WERI-Rb-1 (cell line): Measurements from ENCODE around the gene DRD2.

Experiments
- DNase-seq: peaks from one replicate; pipeline ENCODE4 v3.0.0-alpha.2; 2020
- H3K27ac ChIP-seq: fragments of 250-450 bp; sonication (Bioruptor Pico); 2 replicates; pipeline ENCODE4 v1.5.1; 2020; ENCODE audit warnings: mild to moderate bottlenecking, moderate library complexity
- H3K27me3 ChIP-seq: fragments of 250-450 bp; sonication (Bioruptor Pico); 2 replicates; pipeline ENCODE4 v1.5.1; 2021; ENCODE audit warnings: mild to moderate bottlenecking, low read depth, moderate library complexity; ENCODE audit not compliant: insufficient read depth, severe bottlenecking
- H3K36me3 ChIP-seq: fragments of 250-450 bp; sonication (Bioruptor Pico); 2 replicates; pipeline ENCODE4 v1.5.1; 2020; ENCODE audit warnings: mild to moderate bottlenecking, moderate library complexity
- H3K4me3 ChIP-seq: 2 replicates; pipeline ENCODE4 v1.5.1; 2011; ENCODE audit warnings: low read depth, mild to moderate bottlenecking, control low read depth, low read length
- H3K9me3 ChIP-seq: fragments of 250-450 bp; sonication (Bioruptor Pico); 2 replicates; pipeline ENCODE4 v1.5.1; 2021; ENCODE audit warnings: mild to moderate bottlenecking, moderate library complexity; ENCODE audit not compliant: severe bottlenecking
- TF ChIP-seq, protein P1 (sequence below): IDR thresholded peaks from 2 replicates; pipeline ENCODE4 v1.5.1; 2011; ENCODE audit warnings: low read depth, mild to moderate bottlenecking, control low read depth, inconsistent platforms, low read length

DRD2 gene

DNA sequence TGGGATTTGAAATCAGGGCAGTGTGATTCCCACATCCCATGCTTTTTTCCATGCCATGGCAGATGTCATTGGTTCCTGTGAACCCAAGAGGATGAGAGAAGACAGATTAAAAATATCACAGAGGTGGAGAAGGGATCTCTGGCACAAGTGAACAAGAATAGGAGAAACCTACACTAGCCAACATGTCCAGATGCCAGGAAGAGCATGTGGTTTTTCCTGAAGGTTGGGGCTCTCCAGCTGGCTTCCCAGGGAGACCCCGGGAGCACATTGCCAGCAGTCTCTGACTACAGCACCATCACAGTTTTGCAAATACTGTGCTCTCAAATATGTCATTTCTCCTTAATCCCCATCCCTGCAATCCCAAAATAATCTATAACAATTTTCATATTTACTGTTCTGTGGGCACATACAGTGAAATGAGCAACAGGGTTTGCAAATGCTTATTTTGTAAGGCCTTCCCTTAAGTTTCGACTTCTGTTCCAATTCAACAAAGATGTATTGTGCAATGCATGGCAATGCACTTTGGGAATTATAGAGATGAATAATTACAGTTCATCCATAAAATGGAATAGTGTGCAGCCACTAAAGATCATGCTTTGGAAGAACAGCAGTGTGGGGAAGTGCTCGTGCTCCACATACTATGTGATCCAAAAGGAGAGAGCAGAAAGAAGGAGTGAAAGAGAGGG is 82.8 kb downstream of the DRD2 start:
- Histone ChIP-seq H3K27ac (no peak overlapping the region), H3K9me3 (no peaks in the 10 kb centered on the region), H3K27me3 (peaks cover 19% of the 10 kb centered on the region), H3K36me3 (no peaks in the 10 kb centered on the region), H3K4me3 (no peak overlapping the region)
- TF ChIP-seq, protein P1, sequence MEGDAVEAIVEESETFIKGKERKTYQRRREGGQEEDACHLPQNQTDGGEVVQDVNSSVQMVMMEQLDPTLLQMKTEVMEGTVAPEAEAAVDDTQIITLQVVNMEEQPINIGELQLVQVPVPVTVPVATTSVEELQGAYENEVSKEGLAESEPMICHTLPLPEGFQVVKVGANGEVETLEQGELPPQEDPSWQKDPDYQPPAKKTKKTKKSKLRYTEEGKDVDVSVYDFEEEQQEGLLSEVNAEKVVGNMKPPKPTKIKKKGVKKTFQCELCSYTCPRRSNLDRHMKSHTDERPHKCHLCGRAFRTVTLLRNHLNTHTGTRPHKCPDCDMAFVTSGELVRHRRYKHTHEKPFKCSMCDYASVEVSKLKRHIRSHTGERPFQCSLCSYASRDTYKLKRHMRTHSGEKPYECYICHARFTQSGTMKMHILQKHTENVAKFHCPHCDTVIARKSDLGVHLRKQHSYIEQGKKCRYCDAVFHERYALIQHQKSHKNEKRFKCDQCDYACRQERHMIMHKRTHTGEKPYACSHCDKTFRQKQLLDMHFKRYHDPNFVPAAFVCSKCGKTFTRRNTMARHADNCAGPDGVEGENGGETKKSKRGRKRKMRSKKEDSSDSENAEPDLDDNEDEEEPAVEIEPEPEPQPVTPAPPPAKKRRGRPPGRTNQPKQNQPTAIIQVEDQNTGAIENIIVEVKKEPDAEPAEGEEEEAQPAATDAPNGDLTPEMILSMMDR, result no peak
- DNase-seq, result no peak

DNA sequence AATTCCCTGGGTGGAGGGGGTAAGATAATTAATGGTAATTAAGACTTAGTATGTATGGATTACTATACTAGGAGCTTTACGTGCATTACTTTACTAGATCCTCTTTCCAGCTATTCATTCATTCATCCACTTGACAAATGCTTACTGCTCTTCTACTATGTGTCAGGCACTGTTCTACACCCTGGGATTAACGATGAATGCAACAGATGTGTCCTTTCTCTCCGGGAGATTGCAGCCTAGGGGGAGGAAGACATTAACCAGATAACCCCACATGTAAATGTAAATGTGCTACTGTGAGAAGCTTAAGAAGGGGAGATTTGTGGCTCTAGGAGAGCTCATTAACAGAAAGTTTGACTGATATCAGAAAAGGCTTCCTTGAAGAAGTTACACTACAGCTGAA is 85.9 kb downstream of the DRD2 start:
- TF ChIP-seq, protein P1, result no peak
- H3K36me3 ChIP-seq, result no peaks in the 10 kb centered on the region
- peaks cover 28% of the 10 kb centered on the region for H3K27me3 ChIP-seq
- no peak overlapping the region for H3K4me3 ChIP-seq
- no peak overlapping the region for H3K27ac ChIP-seq
- DNase-seq, result peak; percentile 73
- H3K9me3 ChIP-seq, result no peaks in the 10 kb centered on the region

- peaks cover 24% of the 10 kb centered on the region for H3K27me3 ChIP-seq
- TF ChIP-seq, protein P1, result peak; percentile 89
- no peaks in the 10 kb centered on the region for H3K9me3 ChIP-seq
- peak within 1 kb of the TSS; percentile 33 for H3K4me3 ChIP-seq
- no peak within 1 kb of the TSS for H3K27ac ChIP-seq
- DNase-seq, result peak; percentile 61
- no peaks in the 10 kb centered on the region for H3K36me3 ChIP-seq
Measured at GRCh38 chr11:113387605-113388211, 87.5 kb downstream of the DRD2 start, which contains the start of gene ANKK1. Gene ANKK1 (plus strand): TSS chr11:113387779. CDS start chr11:113387885, 106 bp downstream.

- no peak overlapping the region for H3K4me3 ChIP-seq
- no peaks in the 10 kb centered on the region for H3K9me3 ChIP-seq
- peaks cover 24% of the 10 kb centered on the region for H3K27me3 ChIP-seq
- TF ChIP-seq, protein P1, result no peak
- no peaks in the 10 kb centered on the region for H3K36me3 ChIP-seq
- no peak for DNase-seq
- no peak overlapping the region for H3K27ac ChIP-seq
Measured at GRCh38 chr11:113386866-113387265, 88.3 kb downstream of the DRD2 start.

DNA sequence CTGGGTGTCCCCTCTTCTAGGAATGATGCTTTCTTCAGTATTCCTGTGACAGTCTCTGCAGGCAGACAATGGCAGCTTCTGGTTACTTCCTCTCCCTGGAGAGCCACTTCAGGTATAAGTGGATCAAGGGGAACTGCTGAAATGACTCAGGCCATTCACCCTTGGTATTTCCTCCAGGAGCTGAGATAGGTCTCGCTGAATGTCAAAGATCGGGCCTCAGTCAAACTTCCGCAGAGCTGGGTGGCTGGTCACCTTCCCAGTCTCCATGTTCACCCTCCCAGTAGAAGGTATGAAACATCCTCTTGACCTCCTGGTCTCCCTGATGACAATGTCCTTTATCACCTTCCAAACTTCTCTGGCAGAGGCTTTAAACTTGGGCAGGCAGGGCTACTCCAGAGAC is 89.4 kb downstream of the DRD2 start:
- Histone ChIP-seq H3K36me3 (no peaks in the 10 kb centered on the region), H3K4me3 (no peak overlapping the region), H3K27me3 (peaks cover 21% of the 10 kb centered on the region), H3K27ac (no peak overlapping the region), H3K9me3 (no peaks in the 10 kb centered on the region)
- TF ChIP-seq, protein P1, result no peak
- DNase-seq, result no peak

GRCh38 chr11:113384551-113384950 is 90.6 kb downstream of the DRD2 start:
- TF ChIP-seq, protein P1, result no peak
- peaks cover 21% of the 10 kb centered on the region for H3K27me3 ChIP-seq
- no peak overlapping the region for H3K27ac ChIP-seq
- no peak overlapping the region for H3K4me3 ChIP-seq
- H3K9me3 ChIP-seq, result no peaks in the 10 kb centered on the region
- H3K36me3 ChIP-seq, result no peaks in the 10 kb centered on the region
- no peak for DNase-seq
